NAMALWA (cell line): ENCODE measurements around the gene ERCC6.

ENCODE experiments used
- DNase-seq: peaks from one replicate; pipeline ENCODE4 v3.0.0-alpha.2; 2015; ENCODE audit warnings: low spot score

Gene ERCC6

DNA sequence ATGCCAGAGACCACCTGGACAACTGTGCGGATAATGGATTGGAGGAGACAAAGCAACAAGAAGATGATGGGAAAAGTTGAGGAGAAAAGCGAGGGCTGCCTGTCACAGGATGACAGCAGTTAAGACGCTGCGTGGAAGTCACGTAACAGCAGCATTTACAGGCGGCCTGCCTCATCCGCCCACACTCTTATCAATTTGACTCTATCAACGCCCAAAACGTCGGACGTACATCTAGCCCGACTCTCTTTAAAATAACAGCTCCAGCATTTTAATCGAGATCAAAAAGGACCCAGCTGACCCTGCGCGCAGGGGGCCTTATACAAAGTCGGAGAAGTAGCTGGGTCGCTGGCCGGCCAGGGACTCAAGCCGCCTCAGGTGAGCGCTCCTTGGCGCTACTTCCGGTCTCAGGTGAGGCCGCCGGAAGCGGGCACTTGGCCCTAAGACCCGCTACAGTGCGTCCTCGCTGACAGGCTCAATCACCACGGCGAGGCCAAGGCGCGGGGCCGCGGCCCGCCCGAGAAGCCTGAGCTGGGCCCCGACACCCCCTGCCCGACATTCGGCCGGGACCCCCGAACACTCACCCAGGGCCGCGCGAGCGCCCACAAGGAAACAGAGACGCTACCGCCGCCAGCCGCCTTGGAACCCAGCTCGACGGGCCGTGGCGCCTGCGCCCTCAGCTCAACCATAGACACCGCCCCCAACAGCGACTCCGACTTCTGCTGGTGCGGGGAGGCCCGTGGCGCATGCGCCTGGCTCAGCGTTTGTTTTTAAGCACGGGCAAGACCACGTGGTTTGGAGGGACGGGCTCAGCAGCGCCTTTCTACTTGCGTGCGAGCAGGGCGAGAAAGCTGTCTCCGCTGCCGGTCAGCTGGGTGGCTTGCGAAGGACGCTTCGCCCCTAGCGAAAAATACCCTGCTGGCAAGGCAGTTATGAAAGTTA lies at the start of gene ERCC6:
Gene ERCC6, minus strand, starts transcription at position 741 of the 939 bp plus-strand sequence.
- DNase-seq: peak; percentile 98

DNA sequence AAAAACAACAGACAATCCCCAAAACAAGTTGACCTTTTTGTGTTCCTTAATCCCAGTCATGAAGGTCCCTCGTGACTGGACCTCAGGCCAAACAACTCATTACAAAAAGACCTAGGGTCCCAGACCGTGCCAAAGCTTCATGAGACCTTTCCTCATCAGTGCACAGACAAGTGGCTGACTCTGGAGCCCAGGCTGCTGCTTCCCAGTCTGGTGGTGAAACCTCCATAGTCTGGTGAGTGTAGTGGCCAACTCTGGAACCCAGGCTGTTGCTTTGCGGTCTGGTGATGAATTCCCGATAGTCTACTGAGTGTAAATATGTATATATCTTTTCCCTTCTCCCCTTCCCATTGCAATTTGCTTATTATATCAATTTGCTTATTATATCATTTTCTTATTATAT lies 49.1 kb upstream of the ERCC6 start:
- no peak for DNase-seq

DNA sequence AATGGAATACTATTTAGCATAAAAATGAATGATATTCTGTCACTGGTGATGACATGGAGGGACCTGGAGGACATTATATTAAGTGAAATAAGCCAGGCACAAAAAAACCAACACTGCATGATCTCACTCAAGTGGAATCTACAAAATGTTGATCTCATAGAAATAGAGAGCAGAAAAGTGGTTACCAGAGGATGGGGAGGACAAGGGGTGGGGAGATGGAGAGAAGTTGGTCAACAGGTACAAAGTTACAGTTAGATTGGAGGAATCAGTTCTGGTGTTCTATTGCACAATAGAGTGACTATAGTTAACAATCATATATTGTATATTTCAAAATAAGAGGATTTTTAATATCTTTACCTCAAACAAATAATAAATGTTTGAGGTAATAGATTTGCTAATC lies 46.5 kb upstream of the ERCC6 start:
- DNase-seq: no peak

DNA sequence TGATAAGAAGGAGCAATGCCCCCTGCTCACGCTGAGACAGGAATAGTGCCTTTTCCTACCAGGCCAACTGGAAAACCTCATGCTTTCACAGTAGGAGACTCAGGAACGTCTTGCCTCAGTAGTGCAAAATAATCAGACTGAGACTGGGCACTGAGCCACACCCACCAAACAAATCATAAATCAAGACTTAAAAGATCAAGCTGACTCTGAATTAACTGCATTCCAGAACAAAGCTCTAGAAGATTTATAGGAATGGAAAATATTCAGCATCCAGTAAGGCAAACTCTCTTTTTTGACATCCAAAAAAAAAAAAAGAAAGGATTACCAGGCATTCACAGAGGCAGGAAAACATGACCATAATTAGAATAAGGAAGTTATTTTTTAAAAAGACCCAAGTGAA lies 40.7 kb upstream of the ERCC6 start:
- DNase-seq: no peak

DNA sequence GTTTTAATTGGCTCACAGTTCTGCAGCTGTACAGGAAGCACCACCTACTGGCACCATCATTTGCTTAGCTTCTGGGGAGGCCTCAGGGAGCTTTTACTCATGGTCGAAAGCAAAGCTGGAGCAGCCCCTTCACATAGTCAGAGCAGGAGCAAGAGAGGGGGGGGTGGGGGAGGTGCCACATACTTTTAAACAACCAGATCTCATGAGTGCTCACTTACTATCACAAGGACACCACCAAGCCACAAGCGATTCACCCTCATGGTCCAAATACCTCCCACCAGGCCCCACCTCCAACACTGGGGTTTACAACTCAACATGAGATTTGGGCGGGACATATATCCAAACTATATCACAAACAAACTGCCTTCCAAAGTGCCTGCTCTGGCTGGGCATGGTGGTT lies 39.5 kb upstream of the ERCC6 start:
- DNase-seq: no peak

DNA sequence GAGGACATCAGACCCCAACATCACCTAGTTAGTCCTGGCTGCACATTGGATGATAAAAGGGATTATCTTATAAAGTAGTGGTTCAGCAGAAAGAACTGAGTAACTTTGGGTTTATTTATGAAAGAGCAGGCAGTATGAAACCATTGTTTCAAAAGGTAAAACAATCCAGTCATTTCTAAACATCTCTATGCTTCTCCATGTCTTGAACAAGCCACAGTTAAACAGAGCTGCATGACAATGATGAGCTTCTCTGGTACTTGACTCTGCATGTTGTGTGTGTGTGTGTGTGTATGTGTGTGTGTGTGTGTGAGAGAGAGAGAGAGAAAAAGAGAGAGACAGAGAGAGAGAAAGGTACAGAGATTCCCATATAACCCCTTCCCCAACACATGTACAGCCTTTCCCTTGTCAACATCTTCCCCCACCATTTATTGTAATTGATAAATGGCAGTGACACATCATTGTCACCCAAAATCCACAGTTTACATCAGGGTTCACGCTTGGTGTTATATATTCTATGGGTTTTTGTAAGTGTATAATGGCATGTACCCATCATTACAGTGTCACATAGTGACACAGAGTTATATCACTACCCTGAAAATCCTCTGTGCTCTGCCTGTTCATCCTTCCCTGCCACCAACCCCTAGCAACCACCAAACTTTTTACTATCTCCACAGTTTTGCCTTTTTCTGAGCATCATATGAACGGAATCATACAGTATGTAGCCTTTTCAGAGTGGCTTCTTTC lies 38.4 kb upstream of the ERCC6 start:
- DNase-seq: no peak

DNA sequence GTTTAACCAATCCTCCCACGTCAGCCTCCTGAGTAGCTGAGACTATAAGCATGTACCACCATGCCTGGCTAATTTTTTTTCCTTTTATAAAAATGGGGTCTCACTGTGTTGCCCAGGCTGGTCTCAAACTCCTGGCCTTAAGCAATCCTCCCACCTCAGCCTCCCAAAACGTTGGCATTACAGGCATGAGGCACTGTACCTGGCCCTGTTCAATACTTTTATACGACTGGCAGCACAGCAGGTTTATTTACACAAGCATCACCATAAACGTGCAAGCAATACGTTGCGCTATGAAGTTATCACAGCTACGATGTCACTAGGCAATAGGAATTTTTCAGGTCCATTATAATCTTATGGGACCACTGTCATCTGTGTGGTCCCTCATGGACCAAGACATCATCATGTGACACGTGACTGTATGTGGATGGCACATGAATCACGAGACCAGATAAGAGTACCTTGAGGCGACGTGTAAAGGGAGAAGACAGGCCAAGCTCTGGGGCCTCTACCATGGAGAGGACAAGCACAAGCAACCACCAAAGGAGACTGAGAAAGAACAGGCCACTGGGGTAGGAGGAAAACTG lies 36.7 kb upstream of the ERCC6 start:
- no peak for DNase-seq

DNA sequence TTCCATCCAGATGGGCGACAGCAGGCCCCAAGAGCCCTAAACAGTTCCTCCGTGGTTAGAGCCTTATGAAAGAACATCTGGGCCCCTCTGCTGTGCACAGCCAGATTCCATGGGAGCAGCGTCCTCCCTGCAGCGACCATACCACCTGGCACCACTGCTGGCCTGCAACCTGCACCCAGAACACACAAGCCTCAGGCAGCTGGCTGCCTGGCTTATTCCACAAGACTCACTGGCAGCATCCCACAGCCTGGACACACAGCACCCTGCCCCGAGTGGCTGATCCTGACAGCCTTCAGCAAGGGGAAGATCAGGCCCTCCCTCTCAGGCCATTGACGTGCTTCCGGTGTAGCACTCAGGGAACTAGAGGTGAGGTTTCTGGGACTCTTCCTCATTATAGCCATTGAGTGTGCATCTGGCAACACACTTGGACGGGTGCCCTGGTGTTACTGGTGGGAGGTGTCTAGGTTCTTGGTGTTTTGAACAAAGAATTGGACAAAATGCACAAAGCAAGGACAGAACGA lies 33.7 kb upstream of the ERCC6 start:
- no peak for DNase-seq

DNA sequence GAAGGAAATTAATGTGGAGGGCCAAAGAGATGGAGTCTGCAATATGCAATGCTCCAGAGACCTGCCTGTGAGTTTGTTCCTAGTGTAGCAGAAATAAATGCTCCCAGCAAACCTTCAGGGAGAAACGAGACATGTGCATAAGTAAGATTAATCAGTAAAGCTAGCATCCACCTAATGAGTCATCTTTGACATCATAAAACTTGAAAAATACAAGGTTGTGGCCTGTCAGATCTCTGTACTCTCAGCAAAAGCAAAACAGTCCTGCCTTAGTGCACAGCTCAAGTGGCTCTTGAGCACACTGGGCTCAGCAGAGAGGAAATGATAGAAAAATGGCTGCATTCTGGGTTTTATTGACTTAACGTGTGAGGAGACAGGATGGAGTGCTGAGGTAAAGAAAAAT lies 32.5 kb upstream of the ERCC6 start:
- no peak for DNase-seq

DNA sequence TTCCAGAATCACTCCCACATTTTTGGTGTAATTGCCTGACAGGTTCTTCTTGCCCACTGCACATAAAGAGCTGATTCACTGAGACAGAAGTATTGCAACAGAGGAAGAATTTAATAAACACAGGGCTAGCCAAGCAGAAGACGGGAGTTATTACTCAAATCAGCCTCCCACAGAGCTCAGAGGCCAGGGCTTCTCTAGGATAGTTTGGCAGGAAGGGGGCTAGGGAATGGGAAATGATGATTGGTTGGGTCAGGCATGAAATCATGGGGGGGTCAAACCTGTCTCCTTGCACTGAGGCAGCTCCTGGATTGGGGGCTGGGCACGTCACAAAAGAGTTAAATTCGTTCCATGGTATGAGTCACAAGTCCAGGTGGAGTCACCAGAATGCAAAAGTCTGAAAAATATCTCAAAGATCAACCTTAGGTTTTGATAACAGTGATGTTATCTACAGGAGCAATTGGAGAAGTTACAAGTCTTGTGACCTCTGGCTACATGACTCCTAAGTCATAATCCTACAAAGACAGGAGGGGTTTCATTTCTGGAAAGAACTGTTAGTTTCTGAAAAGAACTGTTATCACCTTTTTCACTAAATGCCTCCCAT lies 30.2 kb upstream of the ERCC6 start:
- no peak for DNase-seq

DNA sequence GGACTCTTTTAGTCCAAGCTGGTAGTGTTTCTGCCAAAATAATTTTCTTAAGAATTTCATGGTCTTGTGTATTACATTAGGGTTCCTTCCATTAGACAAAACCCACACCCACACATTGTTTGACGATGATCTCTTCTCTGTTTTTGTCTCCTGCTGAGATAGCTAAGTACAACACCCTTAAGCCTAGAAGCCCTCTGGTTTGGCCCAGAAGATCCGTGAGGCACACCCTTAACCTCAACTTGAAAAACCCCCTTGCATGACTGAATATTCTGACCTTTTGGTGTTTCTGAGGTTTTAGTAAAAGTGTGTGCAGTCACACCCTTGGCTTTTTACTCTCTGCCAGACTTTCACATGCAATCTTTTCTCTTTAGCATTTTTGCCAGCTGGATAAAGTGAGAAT lies 29.3 kb upstream of the ERCC6 start:
- DNase-seq: no peak

DNA sequence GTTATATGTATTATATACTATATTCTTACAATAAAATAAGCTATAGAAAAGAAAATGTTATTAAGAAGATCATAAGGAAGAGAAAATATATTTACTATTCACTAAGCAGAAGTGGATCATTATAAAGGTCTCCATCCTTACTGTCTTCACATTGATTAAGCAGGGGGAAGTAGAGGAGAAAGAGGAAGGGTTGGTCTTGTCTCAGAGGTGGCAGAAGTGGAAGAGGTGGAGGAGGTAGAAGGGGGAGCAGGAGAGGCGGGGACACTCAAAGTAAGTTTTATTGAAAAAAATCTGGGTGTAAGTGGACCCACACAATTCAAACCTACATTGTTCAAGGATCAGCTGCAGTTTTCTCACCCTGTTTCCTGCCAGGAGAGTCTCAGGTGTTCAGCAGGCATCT lies 28.9 kb upstream of the ERCC6 start:
- no peak for DNase-seq

DNA sequence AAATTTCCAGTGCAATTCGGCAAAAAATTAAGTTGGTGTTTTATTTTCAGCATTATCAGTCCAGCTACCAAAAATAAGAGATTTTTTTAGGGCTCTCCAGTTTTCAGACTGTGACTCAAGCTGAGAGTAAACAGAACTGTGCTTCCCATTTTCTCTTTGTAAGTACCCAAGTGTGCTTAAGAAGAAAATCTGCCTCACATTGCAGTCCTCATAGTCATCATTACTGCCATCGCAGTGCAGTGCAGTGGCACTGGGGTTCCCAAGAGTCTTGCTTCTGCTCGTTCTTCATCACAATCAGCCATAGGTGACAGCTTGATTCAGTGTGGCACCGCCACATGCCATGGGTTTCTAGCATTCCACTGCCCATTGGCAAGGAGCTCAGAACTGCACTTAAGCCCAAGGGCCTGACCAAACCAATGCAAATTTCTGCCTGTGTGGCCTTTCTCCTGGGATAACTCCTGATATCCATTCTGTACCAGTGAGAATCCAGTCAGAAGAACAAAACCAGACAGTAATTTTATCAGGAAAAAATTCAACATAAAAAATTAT lies 25.6 kb upstream of the ERCC6 start:
- DNase-seq: no peak

DNA sequence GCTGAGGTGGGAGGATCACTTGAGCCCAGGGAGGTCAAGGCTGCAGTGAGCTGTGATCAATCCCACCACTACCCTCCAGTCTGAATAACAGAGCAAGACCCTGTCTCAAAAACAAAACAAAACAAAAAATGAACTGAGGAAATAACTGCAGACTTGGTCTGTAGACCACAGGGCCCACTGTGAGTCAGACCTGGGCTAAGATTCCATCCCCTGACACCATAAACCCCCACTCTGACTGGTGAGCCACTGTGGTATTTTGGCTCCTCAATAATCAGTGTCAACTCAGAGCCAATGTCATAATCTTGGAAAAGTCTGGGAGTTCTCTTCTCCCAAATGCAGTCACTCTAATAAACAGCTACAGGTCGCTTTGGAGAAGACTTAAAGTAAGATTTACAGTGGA lies 24.0 kb upstream of the ERCC6 start:
- no peak for DNase-seq

DNA sequence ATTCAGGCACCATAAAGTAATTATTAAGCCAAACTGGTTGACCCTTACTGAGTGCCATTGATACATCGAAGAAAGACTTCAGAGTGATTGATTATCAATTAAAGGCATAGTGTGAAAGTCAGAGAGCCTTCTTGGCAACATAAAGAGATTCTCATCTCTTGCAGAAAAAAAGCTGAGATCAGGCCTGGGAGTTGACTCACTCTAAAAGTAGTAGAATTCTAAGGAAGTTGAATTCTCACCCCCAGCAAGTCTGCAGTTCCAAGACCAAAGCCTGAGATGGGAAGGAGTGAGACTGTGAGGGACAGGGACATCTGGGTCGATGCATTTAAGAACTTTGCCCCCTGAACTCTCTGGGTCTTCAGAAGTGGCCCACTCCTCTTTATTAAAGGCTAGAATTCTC lies 21.6 kb upstream of the ERCC6 start:
- no peak for DNase-seq

DNA sequence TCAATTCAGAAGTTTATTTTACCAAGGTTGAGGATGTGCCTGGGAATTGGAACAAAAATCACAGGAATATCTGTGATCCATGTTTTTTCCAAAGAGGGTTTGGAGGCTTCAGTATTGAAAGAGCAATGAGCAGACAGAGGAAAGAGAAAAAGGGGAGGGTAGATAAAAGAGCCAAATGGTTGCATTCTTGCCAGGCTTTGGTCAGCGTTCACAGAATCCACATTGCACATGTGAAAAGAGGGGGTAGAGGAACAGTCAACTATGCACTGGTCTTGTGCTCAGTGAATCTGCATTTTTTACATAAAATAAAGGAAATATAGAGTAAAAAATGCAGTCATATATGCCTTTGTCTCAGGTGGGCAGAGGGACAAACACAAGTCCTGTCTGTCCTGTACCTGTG lies 20.6 kb upstream of the ERCC6 start:
- DNase-seq: no peak

DNA sequence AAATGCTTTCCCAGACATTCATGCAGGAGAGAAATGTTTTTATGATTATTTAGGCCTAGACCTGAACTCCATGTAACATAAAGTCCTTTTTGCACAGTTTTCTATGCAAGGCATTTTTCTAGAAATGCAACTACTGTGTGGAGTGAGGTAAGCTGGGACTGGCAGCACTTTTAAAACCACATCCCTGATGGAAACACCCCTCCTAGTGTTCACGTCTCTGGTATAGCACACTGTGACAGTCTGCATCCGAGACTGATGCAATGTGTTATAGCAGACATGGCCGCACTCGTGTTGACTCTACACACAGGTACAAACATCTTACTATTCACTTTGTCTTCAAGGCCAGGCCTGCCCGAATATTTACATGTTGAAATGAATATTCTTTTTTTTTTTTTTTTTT lies 19.3 kb upstream of the ERCC6 start:
- no peak for DNase-seq

DNA sequence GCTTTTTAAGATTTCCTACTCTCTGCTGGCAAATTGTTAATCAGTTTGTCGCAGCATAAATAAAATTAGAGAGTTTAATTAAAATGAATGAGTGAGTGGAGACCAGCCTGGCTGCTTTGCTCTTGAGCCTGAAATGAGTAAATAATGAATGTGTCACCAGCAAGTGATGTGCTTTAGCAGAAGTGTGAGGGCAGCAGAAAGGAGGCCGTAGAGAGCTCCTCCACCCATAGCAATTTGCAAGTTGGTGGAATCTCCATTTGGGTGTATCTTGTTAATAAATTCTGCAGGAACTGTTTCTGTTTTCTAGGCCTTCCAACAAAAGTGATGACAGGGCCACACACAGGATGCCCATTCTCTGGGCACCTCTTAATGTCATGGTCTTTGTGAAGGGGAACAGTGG lies 18.8 kb upstream of the ERCC6 start:
- DNase-seq: no peak

DNA sequence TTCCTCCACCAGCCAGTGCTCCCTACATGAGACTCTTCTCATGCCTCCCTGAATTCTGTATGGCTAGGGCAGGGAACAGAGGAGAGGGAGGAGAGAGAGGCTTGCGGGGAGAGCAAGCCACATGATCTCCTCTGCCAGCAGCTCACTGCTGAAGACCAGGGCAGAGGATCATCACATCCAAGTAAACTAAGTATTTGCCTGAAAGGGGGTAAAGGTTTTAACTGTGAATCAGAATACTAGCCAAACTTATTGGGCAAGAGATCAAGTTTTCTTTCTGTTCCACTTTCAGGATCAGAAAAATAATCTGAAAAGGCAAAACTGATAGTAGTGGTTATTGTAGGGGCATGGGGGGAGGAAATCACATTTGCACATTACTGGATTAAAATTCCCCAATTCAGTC lies 17.8 kb upstream of the ERCC6 start:
- DNase-seq: no peak

DNA sequence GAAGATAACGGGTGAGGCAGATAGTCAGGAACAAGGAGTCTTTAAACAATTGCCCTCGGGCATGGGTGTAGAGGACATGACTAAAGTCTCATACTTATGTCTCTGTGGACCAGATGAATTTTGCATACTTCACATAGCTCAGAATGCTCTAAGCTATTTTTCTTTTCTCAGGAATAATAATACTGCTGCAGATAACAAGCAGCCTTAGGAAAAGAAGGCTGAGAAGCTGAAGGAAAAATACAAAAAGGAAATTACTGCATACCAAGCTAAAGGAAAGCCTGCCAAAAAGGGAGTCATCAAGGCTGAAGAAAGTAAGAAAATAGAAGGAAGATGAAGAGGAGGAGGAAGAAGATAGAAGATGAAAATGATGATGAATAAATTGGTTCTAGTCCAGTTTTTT lies 13.4 kb upstream of the ERCC6 start:
- no peak for DNase-seq

DNA sequence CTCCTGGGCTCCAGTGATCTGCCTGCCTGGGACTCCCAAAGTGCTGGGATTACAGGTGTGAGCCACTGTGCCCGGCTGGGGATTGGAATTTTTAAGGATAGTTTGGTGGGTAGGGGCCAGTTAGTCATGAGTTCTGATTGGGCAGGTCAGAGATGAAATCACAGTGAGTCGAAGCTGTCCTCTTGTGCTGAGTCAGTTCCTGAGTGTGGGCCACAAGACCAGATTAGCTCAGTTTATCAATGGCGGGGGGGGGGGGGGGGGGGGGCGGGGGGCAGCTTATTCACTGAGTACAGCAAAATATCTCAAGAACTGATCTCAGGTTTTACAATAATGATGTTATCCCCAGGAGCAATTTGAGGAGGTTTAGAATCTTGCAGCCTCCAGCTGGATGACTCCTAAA lies 11.6 kb upstream of the ERCC6 start:
- DNase-seq: no peak
